ENCODE results near the gene EPB41L3.

The EPB41L3 gene

DNA sequence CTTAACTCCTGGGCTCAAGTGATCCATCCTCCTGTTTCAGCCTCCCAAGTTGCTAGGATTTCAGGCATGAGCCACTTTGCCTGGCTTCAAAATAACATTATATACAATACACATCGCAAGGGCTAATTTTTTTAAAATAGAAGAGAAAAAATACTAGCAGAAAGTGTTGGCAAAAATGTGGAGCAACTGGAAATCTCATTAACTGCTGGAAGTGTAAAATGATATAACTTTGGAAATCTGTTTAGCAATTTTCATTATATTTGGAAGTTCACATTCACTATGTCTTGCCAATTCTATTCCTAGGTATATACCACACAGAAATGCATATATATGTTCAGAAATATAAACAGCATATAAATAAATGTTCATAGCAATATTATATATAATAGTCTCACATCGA is 193.2 kb downstream of the EPB41L3 start:
- H3K36me3 ChIP-seq (ENCODE audit: control insufficient read depth, insufficient read depth, low read length) = no peaks in the 10 kb centered on the region
- no peak overlapping the region for H3K4me3 ChIP-seq (ENCODE audit: insufficient read depth, low read depth, low read length, poor library complexity, severe bottlenecking)
- H3K27ac ChIP-seq (ENCODE audit: insufficient read depth, low read length, poor library complexity, severe bottlenecking) = no peak overlapping the region
- no peak for DNase-seq
- H3K27me3 ChIP-seq (replicated peaks; ENCODE audit: control insufficient read depth, insufficient read depth, low read length, poor library complexity, severe bottlenecking) = no peaks in the 10 kb centered on the region
- H3K9me3 ChIP-seq (ENCODE audit: control insufficient read depth, low read length) = peaks cover 4% of the 10 kb centered on the region
- H3K4me1 ChIP-seq (ENCODE audit: control insufficient read depth, insufficient read depth, low read length, poor library complexity, severe bottlenecking) = no peaks in the 10 kb centered on the region

Measured in effector memory CD4-positive, alpha-beta T cell (primary cell).